ENCODE results near the gene GOLGA6L7.
"Not testable (repeated sequence)": the region's sequence is repeated elsewhere in the genome, so short reads cannot be mapped to it uniquely, and the experiment has no call there.

GOLGA6L7 gene

GRCh38 chr15:28848521-28848920 lies at the start of gene GOLGA6L7:
Gene GOLGA6L7 (minus strand): TSS chr15:28848644. CDS start chr15:28848549, 95 bp downstream.
- peak in 1 of 2 experiments; percentile 7 for DNase-seq

DNA sequence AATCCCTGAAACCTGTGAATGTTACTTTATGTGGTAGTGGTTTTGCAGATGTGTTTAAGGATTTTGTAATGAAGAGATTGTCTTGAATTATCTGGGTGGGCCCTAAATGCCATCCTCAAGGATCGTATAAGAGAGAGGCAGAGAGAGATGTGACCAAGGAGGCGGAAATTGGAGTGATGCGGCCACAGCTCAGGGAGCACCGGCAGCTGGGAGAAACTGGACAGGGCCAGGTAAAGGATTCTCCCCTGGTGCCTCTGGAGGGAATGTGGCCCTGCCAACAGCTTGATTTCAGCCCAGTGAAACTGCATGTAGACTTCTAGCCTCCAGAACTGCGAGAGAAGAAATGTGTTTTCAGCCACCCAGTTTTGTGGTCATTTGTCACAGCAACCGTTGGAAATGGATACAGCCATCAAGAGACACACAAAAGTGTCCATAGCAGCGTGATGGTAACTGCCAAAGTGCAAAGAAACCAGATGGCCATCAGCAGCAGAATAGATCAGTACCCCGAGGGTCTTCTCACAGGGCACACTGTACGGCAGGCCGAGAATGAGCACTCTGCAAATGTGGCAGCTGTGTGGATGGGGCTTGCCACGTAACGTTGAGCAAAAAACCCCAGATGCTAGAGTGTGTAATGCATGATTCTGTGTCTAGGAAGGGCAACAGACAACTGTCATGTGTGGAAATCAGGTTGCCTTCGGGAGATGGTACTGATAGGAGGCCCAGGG lies 49.6 kb upstream of the GOLGA6L7 start:
- DNase-seq: no peak

DNA sequence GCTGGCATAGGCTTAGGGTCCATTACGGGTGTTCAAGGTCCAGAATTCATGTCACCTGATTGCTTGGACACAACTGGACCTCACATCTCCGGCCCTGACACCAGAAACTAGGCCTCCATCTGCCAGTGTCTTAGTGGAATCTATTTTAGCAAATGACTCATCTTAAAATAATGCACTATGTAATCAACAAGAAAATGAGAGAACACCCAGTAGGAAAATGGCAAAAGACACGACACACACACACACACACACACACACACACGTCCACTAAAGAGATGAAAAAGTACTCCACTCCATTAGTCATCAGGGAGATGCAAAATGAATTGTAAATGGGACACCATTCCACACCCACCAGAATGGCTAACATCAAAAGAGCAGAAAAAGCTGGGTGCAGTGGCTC lies 48.5 kb upstream of the GOLGA6L7 start:
- DNase-seq: no peak

GRCh38 chr15:28895566-28895965 lies 47.1 kb upstream of the GOLGA6L7 start:
- no peak for DNase-seq

DNA sequence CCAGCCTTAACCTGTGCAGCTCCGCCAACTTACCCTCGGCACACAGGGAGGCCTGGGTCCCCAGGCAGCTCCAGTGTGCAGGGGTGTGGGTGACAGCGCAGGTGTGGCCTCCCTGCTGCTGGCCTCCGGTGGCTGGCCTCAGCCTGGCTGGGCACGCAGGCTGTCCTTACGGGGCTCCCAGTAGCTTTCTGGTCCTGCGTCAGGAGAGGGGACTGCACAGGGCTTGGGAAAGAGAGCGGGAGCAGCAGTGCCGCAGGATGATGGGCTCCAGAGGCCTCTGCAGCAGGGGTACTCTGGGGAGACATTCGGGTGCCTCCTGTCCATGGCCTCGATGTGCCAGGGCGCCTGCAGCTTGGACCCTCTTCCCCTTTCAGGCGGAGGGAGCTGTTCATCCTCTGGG lies 46.7 kb upstream of the GOLGA6L7 start:
- DNase-seq: no peak

DNA sequence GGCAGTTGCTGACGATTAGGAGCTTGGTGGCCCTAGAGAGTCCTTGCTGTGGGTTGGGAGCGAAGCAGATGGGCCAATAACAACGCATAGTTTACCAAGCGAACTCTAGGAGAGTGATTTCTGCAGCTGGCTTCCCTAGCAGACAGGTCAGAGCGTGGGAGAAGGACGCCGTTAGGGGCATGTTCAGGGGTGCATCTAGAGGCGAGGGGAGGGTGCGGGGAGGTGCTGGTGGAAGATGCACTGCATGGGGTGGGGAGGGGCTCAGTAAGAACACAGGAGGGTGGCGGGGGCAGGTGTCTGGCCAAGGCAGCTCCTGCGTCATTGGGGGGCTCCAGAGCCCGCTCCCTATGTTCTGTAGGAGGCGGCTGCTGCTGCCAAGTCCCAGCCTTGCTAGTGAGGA lies 46.2 kb upstream of the GOLGA6L7 start:
- no peak for DNase-seq

GRCh38 chr15:28892789-28893610 lies 44.6 kb upstream of the GOLGA6L7 start:
- peak; percentile 10 to 29 for DNase-seq

GRCh38 chr15:28891588-28891987 lies 43.1 kb upstream of the GOLGA6L7 start:
- no peak for DNase-seq

- DNase-seq: no peak
Observed at GRCh38 chr15:28890711-28891495, 42.5 kb upstream of the GOLGA6L7 start.

DNA sequence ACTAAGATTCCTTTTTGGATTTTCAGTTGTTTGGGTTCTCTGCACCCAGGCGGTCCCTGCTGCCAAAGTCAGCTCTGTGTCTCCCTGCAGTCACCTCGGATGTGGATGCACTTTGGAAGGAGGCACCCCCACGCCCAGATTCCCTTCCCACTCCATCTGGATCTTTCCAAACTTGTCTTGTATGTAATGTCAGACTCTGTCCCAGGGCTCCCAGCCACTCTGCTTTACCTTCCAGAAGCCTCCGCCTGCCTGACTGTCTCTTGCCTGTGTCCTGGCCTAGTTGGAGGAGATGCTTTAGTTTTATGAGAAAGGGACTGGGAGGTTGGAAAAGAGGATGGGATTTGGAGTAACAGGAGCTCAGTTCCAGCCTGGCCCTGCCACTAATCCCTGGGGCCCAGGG lies 41.8 kb upstream of the GOLGA6L7 start:
- not testable (repeated sequence) for DNase-seq

DNA sequence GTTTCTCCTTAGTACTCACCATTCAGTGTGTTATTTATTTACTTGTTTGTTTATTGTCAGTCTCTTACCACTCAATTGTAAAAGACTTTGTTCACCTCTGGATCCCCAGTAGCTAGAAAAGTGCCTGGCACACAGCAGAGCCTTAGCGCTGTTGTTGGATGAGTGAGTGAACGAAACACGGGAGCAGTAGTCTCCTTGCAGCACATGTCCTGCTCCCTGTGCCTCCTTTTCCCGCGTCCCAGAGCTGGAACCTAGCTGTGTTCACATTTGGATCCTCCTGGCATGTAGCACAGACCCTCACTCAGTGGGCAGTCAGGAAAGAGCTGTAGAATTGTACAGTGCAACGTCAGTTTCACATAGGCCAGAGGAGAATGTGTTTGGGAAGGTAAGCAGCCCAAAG lies 41.4 kb upstream of the GOLGA6L7 start:
- DNase-seq: not testable (repeated sequence)

GRCh38 chr15:28889346-28889745 lies 40.9 kb upstream of the GOLGA6L7 start:
- DNase-seq: no peak

DNA sequence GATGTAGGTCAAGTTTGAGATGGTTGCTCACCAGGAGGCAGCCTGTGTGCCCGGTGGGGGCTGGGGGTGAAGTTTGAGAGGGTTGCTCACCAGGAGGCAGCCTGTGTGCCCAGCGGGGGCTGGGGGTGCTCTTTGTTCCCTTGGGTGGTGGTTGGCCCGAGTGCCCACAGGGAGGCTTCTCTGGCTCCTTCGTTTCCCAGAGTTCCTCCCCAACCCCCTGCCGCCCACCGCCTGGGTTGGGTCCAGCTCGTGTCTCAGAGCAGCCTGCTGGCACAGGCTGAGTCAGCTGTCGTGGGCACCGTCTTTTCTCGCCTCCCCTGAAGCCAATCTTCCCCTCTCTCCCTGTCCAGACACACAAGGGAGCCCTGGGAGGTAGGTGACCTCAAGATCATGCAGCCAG lies 40.5 kb upstream of the GOLGA6L7 start:
- no peak for DNase-seq

GRCh38 chr15:28888302-28888894 lies 40.0 kb upstream of the GOLGA6L7 start:
- DNase-seq: no peak

GRCh38 chr15:28887339-28888174 lies 39.1 kb upstream of the GOLGA6L7 start:
- DNase-seq: no peak

GRCh38 chr15:28886431-28887338 lies 38.2 kb upstream of the GOLGA6L7 start:
- DNase-seq: peak in 1 of 2 experiments; percentile 7

GRCh38 chr15:28885630-28886430 lies 37.4 kb upstream of the GOLGA6L7 start, which contains the start of gene APBA2:
Gene APBA2 (plus strand): TSS chr15:28885974. CDS start chr15:29053885, 167,911 bp downstream.
- DNase-seq: peak; percentile 17 to 18

GRCh38 chr15:28885128-28885629 lies 36.7 kb upstream of the GOLGA6L7 start:
- no peak for DNase-seq

DNA sequence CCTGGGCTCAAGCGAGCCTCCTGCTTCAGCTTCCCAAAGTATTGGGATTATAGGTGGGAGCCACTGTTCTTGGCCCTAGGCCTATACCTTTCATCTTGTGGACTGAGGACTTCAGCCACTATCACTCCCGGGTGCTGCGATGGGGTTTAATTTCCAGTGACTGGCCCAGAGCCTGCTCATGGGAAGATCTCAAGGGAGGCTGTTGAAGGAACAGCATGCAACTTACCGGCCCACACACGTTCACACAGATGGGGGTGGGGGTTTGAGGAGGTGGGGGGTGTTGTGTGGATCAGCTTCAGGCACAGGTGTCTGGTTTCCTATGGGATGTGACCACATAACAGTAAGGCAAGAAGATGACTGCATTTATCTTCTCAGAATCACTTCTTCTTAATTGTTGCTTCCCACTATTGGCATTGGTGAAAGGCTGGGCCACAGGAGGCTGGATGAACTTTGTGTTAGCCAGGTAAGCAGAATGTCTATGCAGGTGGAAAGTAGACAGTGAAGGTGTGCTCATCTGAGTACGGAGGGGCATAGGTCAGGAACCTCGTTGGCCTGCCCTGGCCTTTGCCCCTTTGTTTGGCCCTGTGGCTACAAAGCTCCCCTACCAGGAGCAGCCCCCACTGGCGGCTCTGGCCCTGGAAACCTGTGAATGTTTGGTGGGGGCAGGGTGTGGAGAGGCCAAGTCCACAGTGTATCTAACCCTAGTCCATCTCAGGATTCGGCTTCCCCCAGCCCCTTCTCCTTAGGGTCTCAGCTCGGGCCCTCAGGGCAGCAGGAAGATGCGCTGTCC lies 35.9 kb upstream of the GOLGA6L7 start:
- no peak for DNase-seq
